Muscle of back (tissue), 11 donors: ENCODE data around the gene EIF2S2. TPM values are rescaled to one million over a fixed set of nuclear protein-coding genes. Genes with fewer than 3 reads are reported as not detected.

Experiments
- DNase-seq, 3 donors: peaks; one replicate each; pipeline versions ENCODE4 v3.0.0 to v3.0.0-alpha.2; 2013
- polyA plus RNA-seq, 10 donors: library from polyadenylated mRNA; unstranded; fragments of 120-200 nt; gene quantifications; one replicate each; pipeline ENCODE4 v1.2.1, GENCODE V29; 2013; ENCODE audit not compliant: insufficient read length in 10 of 10

The EIF2S2 gene
- polyA plus RNA-seq, 10 donors, result 40.8 to 49.8 (median 46.0) TPM

DNA sequence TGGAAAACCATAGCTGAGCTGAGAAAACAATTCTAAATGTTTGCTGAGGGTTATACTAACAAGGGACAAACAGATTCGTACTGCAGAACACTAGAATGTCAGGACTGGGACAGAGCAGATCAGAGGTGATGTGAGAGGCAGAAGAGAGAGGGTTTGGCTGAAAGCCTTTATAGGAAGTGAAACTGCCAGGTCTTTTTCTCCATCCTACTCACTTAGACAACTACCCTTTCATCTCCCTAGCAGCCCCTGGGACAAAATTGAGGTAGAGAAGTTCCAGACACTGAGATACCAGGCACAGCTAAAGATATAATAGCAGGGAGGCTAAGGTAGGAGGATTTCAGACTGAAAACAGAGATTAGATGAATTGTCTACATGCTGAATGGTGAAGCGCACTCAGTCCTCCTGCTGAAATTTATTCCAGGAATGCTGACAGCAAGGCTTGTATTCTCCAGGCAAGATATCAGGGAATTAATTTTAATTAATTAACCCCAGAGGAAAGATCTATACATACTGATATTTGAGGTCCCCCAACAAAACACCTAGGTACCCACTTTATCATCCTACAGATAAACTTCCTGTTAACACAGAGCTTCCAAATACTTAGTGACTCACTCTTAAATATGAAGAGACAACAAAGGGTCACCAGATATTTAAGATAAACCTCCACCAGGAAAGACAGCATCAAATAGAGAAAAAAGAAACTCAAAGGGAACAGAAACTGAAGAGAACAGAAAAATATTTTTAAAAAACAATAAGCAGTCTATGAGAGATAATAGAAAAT, 12.6 kb upstream of the EIF2S2 start:
- DNase-seq, result no peak

DNA sequence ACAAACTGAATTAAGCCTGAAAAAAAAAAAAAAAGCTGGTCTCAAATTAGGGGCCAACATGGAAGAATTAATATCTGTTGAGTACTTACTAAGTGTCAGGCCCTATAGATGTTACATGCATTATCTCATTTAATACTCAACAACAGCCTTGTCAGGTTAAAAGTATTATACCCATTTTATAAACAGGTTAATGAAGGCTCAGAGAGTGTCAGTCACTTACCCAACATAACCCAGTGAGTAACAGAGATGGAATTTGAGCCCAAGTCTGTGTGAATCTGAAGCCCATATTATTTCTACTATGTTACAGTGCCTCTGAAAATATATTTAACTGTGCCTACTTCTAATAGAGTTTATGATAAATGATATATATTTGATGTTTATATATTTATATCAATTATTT, 11.3 kb upstream of the EIF2S2 start:
- no peak for DNase-seq

DNA sequence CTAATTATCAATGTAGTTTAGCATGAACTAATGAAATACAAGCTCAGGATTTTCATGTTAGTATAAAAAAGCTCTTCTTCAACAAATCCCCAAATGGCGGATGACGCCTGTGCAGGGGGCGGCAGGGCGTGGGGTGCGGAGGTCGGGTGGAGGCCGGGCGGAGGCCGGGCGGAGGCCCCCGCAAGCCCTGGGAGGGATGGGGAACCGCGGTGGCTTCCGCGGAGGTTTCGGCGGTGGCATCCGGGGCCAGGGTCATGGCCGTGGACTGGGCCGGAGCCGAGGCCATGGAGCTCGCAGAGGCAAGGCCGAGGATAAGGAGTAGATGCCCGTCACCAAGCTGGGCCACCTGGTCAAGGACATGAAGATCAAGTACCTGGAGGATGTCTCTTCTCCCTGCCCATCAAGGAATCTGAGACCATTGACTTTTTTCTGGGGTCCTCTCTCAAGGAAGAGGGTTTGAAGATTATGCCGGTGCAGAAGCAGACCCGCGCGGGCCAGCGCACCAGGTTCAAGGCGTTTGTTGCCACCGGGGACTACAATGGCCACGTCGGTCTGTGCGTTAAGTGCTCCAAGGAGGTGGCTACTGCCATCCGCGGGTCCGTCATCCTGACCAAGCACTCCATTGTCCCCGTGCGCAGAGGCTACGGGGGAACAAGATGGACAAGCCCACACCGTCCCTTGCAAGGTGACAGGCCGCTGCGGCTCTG, 10.4 kb upstream of the EIF2S2 start:
- no peak for DNase-seq

DNA sequence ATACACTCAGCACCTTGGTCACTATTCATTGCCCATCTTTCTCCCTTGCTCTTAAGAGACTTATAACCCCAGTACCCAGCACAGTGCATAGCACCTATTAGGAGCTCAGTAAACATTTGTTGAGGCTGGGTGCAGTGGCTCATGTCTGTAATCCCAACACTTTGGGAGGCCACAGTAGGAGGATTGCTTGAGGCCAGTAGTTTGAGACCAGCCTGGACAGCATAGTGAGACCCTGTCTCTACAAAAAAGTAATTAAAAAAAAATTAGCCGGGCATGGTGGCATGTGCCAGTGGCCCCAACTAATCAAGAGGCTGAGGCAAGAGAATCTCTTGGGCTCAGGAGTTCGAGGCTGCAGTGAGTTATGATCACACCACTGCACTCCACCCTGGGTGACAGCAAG, 8.2 kb upstream of the EIF2S2 start:
- DNase-seq, result no peak

DNA sequence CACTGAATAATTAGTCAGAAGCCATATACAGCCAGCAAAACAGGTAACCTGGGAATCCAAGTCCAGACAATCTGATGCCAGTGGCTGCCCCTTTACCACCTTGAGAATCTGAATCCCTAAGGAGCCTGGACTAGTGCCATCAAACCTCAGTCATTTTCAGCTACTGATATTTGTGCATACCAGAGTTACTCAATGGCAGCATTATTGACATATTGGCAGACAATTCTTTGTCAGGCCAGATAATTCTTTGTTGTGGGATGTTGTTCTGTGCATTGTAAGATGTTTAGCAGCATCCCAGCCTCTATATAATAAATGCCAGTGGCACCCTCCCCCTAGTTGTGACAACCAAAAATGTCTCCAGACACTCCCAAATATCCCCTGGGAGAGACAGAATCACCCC, 3.2 kb upstream of the EIF2S2 start:
- DNase-seq, result no peak

DNA sequence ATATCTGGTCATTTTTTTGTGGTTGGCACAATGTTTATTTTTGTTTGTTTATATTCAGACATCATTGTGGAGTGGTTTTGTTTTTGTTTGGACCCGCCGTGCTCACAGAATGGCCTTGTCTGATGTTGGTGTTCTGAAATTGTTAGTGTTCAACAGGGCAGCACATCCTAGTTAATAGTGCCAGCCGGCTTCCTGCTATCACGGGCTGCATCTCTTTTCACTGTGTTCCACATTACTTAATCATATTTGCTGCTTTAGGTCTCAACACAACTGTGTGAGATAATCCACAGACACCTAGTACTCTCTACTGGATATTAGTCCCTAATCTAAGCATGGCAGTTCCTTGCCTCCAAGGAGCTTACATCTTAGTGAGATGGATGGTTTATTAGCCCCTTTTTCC, 2.8 kb upstream of the EIF2S2 start:
- no peak for DNase-seq

DNA sequence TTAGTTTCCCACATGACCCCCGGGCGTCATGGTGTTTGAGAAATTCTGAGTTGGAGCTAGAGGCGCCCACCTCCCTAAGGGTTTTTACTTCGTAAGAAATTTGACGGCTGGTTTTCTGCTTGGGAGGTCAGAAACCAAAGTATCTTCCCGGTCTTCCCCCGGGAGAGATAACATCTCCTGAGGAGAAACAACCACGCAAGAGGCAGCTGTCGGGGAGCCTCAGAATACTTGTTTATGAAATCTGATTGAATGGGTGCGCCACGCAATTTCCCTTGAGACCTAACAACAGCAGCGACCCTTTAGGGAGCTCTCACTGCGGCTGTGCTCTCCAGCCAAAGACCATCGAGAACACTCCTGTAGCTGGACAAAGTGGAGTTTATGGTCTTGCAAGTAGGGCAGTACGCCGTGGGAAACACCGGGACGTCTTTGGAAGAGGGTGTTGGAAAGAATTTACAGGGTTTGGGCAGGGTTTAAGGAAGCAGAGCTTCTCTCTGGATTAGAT, 608 bp upstream of the EIF2S2 start:
- DNase-seq, result peak in 2 of 3 donors; percentile 33 to 47

DNA sequence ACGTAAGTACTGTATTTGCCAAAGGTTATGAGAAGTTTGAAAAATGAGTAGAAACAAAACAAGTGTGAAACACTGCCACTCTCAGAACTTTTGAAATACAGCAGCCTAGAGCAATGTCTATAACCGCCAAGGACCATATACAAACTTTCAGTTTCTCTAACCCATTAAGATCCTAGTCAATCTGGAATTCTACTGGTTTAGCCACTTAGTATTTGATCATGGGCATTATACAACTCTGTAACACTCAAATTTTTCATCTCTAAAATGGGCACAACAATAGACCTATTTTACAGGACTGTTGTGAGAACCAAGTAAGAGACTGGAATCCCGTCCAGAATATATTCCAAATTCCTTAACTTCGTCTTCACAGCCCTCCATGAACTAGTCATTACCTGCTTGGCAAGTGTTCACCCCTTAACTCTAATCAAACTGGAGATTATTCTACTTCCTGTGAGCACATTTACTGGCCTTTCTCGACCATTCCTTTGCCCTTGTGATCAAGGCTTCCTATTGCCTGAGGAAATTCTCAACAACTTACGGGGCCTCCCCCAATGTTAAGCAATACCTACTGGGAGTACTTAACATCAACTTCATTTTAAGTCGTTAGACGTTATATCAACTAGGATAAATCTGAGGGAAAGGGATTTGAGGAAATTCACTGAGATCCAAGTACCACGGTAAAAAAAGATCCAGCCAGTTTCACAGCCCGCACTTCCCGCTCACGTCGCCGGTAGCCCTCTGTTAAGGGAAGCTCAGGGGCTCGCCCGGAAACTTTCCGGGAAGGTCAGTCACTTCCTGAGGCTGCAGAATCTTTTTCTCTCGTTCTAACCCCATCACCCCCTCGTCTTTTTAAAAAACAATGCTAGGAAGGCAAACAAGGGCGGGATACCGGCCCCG, 1.1 kb downstream of the EIF2S2 start:
- DNase-seq, result peak in 2 of 3 donors; percentile 30 to 54

DNA sequence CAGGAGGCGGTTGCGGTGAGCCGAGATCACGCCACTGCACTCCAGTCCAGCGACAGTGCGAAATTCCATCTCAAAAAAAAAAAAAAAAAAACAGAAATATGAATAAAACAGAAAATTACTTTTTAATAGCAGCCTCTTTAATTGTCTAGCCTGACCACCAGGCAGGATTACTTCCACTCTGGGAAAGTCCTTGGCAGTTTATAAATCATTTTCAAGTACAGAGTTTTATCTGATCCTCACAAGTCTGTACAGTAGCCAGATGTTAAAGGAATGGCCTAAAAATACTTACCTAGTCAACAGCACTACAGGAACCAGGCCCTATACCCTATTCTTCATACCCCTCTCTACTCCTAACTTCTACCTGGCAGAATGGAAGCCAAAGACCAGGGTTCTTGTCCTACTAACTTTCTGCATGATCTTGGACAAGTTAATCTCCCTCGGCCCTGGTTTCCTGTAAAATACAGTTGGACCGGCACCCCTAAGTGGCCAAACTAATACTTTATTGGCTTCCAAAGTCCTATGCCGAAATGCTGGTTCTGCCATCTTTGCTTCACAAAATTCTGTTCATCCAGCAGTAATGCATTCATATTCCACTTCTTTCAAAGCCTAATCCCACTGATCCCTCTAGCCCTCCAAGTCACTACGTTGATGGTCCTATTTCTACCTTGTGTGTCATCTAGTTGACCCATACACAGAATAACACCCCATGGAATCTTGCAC, 1.9 kb downstream of the EIF2S2 start:
- DNase-seq, result no peak

DNA sequence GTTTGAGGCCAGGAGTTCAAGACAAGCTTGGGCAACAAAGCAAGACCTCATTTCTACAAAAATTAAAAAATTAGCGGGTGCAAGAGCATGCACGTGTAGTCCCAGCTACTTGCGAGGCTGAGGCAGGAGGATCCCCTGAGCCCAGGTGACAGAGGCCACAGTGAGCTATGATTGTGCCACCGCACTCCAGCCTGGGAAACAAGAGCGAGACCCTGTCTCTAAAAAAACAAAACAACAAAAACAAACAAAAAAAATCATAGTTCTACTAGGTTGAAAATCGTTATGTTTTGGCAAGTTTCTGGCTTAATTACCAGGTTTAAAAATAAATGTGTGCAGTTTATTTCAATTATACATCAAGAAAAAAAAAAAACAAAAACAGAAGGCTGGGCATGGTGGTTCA, 2.6 kb downstream of the EIF2S2 start:
- DNase-seq, result no peak

DNA sequence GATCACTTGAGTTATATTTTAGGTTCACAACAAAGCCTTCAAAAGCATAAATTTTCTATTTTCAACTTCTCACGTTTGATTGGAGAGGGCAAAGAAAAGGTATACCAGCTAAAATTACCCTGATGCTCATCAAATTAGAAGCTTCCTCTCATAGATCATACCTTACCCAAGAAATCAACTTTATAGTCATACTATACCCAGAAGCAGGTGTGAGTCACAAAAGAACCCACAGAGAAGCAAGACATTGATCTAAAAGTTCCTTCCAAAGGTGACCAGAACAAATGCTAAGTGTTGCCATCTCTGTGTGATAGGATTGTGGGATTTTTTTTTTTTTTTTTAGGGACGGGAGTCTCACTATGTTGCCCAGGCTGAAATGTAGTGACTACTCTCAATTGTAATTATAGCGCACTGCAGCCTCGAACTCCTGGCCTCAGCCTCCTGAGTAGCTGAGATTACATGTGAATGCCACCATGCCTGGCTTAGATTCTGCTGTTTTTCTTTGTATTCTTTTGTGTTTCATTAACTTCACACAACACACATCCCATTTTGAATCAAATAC, 3.3 kb downstream of the EIF2S2 start:
- DNase-seq, result no peak

DNA sequence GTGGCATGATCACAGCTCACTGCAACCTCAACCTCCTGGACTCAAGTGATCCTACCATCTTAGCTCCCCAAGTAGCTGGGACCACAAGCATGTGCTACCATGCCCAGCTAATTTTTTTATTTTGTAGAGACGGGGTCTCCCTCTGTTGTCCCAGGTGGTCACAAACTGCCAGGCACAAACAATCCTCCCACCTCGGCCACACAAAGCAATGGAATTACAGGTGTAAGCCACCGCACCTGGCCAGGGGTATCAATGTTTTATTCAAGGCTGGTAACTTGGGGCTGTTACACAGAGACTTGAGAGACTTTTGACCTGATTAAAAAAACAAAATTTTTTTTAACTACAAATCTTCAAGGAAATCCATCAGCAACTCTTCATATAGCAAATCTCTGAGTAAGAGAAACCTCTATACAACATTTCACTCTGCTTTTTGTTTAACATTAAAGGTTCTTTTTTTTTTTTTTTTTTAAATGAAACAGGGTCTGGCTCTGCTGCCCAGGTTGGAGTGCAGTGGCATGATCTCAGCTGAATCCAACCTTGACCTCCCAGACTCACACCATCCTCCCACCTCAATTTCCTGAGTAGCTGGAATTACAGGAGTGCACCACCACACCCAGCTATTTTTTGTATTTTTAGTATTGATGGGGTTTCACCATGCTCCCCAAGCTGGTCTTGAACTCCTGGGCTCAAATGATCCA, 5.9 kb downstream of the EIF2S2 start:
- DNase-seq, result no peak

DNA sequence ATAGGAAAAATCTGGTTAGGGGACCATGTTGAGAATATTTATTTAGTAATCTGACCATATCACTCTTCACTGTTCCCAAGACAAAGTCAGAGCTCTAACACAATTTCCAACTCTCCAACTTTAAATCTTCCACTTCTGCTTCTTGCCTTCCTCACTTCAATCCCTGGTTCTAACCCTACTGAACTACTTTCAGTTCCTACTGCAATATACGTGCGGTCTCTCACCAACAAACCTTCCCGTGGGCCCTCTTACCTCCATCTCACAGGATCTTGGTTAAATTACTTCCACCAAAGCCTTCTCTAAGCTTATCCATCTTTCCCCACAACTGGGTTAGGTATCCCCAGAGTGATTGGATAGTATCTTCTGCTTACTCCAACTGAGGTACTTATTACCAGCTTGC, 8.0 kb downstream of the EIF2S2 start:
- no peak for DNase-seq

DNA sequence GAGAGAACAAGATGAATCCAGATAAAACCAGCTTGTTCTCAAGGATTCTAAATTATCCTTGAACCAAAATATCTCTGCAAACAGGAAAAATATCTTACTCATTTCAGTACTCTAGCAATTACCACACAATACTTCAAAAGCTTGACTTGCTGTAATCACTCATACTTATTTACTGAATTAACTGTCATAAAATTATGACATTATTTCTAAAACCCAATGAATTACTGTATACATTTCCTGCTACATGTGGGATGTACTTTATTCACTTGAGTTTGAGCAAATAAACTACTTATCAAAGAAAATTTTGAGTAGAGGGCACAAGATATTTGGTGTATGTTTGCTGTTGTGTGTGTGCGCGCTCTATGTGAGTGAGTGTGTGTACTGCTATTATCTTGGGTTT, 9.7 kb downstream of the EIF2S2 start:
- no peak for DNase-seq

DNA sequence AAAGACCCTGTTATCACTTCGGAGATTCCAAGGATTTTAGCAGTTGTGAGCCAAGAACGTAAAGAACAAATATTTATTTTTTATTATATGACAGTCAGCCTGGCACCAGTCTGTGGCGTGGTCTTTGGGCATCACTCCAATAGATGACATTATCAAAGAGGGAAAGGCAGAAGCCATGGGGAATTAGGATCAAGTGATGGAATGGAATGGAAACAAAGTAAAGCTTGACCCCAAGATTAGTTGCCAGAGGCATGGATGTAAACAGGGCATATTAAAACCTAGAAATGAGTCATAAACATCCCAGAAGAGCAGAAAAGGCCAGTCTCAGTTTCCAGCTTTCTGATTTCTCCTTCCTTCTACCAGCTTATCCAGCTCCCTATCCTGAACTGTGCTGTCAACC, 11.5 kb downstream of the EIF2S2 start:
- no peak for DNase-seq

DNA sequence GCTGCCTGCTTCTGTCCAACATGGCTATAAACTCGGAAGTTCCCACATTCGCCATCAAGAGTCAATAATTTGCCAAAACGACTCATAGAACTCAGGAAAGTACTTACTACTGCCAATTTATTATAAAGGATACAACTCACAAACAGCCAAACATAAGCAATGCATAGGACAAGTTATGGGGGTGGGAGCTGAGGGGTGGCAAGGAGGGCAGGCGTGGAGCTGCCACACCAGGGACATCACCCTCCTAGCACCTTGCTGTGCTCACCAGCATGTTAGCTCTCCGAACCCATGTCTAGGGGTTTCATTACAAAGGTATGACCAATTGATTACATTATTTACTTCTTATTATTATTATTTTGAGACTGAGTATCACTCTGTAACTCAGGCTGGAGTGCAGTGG, 12.4 kb downstream of the EIF2S2 start:
- DNase-seq, result no peak

DNA sequence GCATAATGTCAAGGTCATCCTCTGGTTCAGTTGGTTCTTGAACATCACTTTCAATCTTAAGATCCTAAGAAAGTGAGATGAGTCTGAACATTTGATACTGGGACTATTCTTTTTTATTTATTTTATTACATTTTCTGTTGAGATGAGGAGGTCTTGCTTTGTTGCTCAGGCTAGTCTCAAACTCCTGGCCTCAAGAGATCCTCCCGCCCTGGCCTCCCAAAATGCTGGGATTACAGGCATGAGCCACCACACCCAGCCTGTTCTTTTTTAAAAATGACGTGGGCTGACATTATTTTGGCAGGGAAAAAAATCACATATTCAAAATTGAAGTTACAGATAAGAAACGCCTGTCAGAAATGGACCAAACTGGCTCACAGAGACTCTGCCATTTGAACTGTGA, 13.5 kb downstream of the EIF2S2 start:
- no peak for DNase-seq

DNA sequence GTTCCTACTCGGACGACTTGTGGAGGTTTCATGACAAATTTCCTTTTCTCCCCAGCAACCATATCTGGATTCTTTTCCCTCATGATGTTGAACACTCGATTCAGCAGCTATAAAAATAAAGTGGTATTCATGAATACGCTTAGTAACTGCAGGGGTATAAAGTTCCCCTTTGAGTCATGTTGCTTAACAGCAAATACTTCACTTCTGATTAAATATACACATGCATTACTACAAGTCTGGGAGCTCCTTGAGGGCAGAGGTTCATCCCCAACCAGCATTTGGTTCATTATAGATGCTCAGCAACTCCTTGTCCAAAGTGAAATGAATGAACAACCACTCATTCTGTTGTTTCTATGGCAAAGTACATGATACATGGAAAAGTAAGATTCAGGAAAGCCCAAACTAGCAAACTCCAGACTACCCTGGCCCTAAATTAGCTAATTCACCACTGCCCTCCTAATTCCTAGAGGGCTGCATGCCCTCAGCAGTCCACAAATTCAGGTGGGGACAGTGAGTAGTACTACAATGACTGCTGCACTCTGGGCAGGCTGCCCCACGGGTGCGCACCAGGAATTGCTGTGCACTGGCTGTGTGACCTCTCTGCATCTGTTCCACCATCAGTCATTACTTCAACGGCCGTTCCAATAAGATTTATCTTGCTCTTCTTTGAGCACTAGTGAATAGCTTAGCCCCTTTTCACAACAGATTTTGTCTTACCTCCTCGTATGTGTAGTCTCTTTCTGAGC, 15.2 kb downstream of the EIF2S2 start:
- DNase-seq, result no peak

DNA sequence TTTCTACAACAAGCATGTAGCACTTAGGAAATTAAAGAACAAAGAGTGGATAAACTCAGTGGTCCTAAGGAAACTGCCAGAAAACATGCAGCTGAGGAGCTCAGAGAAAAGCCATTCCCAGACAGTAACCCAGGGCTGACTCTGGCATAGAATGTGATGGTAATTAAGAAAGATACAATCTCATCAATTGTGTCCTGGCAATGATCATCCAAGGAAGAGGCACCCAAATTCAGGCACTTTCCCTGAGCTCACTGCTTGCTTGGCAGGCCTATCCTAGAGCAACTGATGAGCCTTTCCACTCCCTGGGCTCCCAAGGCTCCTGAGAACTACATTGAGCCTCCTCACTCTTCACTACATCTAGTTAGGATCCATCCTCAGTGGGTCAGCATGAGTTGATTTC, 16.2 kb downstream of the EIF2S2 start:
- DNase-seq, result no peak

DNA sequence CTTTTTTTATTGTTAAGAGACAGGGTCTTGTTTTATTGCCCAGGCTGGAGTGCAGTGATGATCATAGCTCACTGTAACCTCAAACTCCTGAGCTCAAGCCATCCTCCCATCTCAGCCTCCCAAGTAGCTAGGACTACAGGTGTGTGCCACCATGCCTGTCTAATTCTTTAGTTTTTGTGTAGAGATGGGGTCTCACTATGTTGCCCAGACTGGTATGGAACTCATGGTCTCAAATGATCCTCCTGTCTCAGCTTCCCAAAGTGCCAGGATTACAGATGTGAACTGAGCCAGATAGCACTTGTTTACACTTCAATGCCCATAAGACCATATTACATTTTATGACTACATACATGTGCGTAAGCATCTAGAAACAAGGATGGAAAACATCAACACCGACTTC, 18.1 kb downstream of the EIF2S2 start:
- DNase-seq, result no peak
